GM21423 (cell line): ENCODE results near the gene RHOT1.

ENCODE experiments used
- ATAC-seq: cut with Tn5 transposase; IDR thresholded peaks from one replicate; pipeline ENCODE4 v1.9.1; 2021; ENCODE audit warnings: mild to moderate bottlenecking, moderate library complexity; ENCODE audit not compliant: unreplicated experiment

Gene RHOT1

GRCh38 chr17:32266389-32267301, 124.3 kb downstream of the RHOT1 start:
- ATAC-seq, result no peak

- ATAC-seq, result no peak
Observed at GRCh38 chr17:32267690-32268205, 125.4 kb downstream of the RHOT1 start.

GRCh38 chr17:32268734-32269288, 126.5 kb downstream of the RHOT1 start:
- ATAC-seq, result no peak

- no peak for ATAC-seq
Observed at GRCh38 chr17:32269377-32269776, 127.1 kb downstream of the RHOT1 start.

GRCh38 chr17:32271844-32272243, 129.5 kb downstream of the RHOT1 start:
- ATAC-seq, result no peak

- ATAC-seq, result no peak
Observed at GRCh38 chr17:32274101-32274500, 131.8 kb downstream of the RHOT1 start.

GRCh38 chr17:32274643-32275042, 132.3 kb downstream of the RHOT1 start:
- ATAC-seq, result no peak
